Measurements from ENCODE around the gene TENT5C.

DNA sequence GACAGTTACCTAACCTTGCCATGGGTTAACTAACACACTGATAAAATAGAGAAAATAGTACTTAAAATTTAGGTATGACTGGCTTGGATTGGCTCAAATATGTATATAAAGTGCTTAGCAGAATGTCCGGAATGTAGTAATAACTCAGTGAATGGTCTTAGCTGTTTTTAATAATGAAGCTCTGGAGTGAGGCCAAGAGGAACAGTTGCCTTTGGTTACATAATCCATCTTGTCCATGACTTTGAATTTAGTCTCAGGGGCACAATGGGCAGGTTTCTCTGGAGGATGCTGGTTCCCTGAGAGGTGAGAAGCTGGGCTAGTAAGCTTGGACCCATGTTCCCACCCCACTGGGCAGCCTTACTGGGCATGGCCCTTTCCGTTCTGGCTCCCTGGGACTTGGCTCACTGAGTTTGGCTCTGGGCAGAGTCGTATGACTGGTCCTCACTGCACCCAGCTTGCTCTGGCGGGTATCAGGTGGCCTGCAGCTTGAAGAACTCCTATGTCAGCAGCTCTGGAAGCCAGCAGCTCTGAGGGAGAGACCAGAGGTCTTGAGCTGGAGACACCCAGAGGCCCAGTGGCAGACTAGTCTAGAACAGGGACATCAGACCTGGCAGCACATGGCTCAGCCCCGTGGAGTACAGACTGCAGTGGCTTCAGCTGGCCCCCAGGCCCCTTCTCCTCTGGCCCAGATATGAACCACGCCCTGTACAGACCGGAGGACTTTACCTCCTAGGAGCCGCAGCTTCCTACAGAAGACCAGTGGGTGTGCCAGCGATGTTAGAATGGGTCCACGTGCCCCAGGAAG, 40.4 kb downstream of the TENT5C start:
- TF ChIP-seq, protein P1, sequence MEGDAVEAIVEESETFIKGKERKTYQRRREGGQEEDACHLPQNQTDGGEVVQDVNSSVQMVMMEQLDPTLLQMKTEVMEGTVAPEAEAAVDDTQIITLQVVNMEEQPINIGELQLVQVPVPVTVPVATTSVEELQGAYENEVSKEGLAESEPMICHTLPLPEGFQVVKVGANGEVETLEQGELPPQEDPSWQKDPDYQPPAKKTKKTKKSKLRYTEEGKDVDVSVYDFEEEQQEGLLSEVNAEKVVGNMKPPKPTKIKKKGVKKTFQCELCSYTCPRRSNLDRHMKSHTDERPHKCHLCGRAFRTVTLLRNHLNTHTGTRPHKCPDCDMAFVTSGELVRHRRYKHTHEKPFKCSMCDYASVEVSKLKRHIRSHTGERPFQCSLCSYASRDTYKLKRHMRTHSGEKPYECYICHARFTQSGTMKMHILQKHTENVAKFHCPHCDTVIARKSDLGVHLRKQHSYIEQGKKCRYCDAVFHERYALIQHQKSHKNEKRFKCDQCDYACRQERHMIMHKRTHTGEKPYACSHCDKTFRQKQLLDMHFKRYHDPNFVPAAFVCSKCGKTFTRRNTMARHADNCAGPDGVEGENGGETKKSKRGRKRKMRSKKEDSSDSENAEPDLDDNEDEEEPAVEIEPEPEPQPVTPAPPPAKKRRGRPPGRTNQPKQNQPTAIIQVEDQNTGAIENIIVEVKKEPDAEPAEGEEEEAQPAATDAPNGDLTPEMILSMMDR (IDR thresholded peaks at IDR 0.05), result no peak
- TF ChIP-seq POLR2A (IDR thresholded peaks at IDR 0.05), result no peak
